Liver (tissue), 3 donors: Measurements from ENCODE around the gene OR52I2.

Experiments used
- ATF3 ChIP-seq: IDR thresholded peaks from 2 replicates; pipeline ENCODE4 v1.6.1; 2016; ENCODE audit warnings: antibody characterized with exemption
- CTCF ChIP-seq: fragments of 150-350 bp; IDR thresholded peaks from 2 replicates; pipeline ENCODE4 v1.5.1; 2017; ENCODE audit warnings: improper control_type of control experiment, low read depth, low read length; ENCODE audit not compliant: missing input control
- EGR1 ChIP-seq, 2 donors: IDR thresholded peaks; 2 replicates each; pipeline ENCODE4 v1.6.1; 2016 to 2018; ENCODE audit warnings: antibody characterized with exemption in 2 of 2, low read depth in 2 of 2
- GABPA ChIP-seq, 2 donors: IDR thresholded peaks in 1 of 2; conservative IDR thresholded peaks in 1 of 2; 2 replicates each; pipeline ENCODE4 v1.6.1; 2016; ENCODE audit warnings: antibody characterized with exemption in 2 of 2, mild to moderate bottlenecking in 1 of 2, moderate library complexity in 1 of 2
- MAX ChIP-seq: IDR thresholded peaks from 2 replicates; pipeline ENCODE4 v1.6.1; 2016; ENCODE audit warnings: antibody characterized with exemption
- RAD21 ChIP-seq, 2 donors: IDR thresholded peaks; 2 replicates each; pipeline ENCODE4 v1.6.1; 2016; ENCODE audit warnings: antibody characterized with exemption in 2 of 2, mild to moderate bottlenecking in 2 of 2
- REST ChIP-seq: IDR thresholded peaks from 2 replicates; pipeline ENCODE4 v1.6.1; 2016; ENCODE audit warnings: antibody characterized with exemption, mild to moderate bottlenecking
- RXRA ChIP-seq, 2 donors: IDR thresholded peaks; 2 replicates each; pipeline ENCODE4 v1.6.1; 2017 to 2018; ENCODE audit warnings: antibody characterized with exemption in 2 of 2, mild to moderate bottlenecking in 1 of 2
- SP1 ChIP-seq: IDR thresholded peaks from 2 replicates; pipeline ENCODE4 v1.6.1; 2018; ENCODE audit warnings: antibody characterized with exemption, mild to moderate bottlenecking
- TAF1 ChIP-seq: conservative IDR thresholded peaks from 2 replicates; pipeline ENCODE4 v1.6.1; 2016; ENCODE audit warnings: antibody characterized with exemption, mild to moderate bottlenecking
- YY1 ChIP-seq: IDR thresholded peaks from 2 replicates; pipeline ENCODE4 v1.6.1; 2016; ENCODE audit warnings: antibody characterized with exemption, mild to moderate bottlenecking
- ZBTB33 ChIP-seq: IDR thresholded peaks from 2 replicates; pipeline ENCODE4 v1.6.1; 2016; ENCODE audit warnings: antibody characterized with exemption
- donor health status: healthy.
- donor health status: healthy.

GRCh38 chr11:4610258-4610935 lies 28.9 kb downstream of the OR52I2 start:
- TF ChIP-seq ZBTB33 = no peak
- no peak for TF ChIP-seq RXRA (IDR thresholded peaks at IDR 0.05)
- TF ChIP-seq MAX = no peak
- no peak for TF ChIP-seq CTCF
- no peak for TF ChIP-seq YY1
- no peak for TF ChIP-seq ATF3
- no peak for TF ChIP-seq GABPA (IDR thresholded peaks at IDR 0.05 in 1 of 2, conservative IDR thresholded peaks at IDR 0.05 in 1 of 2)
- TF ChIP-seq SP1 = no peak
- TF ChIP-seq REST = no peak
- TF ChIP-seq RAD21 (IDR thresholded peaks at IDR 0.05) = no peak
- TF ChIP-seq TAF1 = no peak
- no peak for TF ChIP-seq EGR1 (IDR thresholded peaks at IDR 0.05; ENCODE audit: low read depth in 2 of 2)
